Mucosa of gallbladder (tissue), 1 donor: ENCODE results near the gene EXOC6B. TPM values are rescaled to one million over a fixed set of nuclear protein-coding genes. Genes with fewer than 3 reads are reported as not detected.

Experiments
- DNase-seq: peaks from one replicate; pipeline ENCODE4 v3.0.0-alpha.2; 2020; ENCODE audit warnings: low spot score
- total RNA-seq: library from RNA; stranded (reverse); gene quantifications from one replicate; pipeline ENCODE4 v1.2.1, GENCODE V29; 2021
- donor health status: DM: no; HTN: no; CAD: no.

Gene EXOC6B
- total RNA-seq, 1 donor from 2014 or later, result 37.1 TPM

DNA sequence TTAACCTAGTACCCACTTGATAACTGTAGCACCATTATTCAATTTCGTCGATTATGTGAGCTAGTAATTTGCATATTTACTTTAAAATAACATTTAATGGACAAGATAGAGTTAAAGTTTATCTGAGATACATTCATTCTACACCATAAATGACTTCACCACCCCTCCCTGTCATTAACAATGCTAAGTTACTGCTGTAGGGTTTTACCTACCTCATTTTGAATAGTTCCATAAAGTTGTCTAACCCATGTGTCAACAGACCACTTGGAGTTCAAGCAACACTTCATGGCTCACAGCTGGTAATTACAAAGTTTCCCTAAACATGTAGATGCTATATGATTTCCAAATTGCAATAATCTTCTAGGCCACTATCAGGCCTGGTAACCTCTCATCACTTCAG, 550.7 kb downstream of the EXOC6B start:
- no peak for DNase-seq

GRCh38 chr2:72274380-72274797, 551.4 kb downstream of the EXOC6B start:
- no peak for DNase-seq

GRCh38 chr2:72273384-72273783, 552.4 kb downstream of the EXOC6B start:
- DNase-seq, result no peak

DNA sequence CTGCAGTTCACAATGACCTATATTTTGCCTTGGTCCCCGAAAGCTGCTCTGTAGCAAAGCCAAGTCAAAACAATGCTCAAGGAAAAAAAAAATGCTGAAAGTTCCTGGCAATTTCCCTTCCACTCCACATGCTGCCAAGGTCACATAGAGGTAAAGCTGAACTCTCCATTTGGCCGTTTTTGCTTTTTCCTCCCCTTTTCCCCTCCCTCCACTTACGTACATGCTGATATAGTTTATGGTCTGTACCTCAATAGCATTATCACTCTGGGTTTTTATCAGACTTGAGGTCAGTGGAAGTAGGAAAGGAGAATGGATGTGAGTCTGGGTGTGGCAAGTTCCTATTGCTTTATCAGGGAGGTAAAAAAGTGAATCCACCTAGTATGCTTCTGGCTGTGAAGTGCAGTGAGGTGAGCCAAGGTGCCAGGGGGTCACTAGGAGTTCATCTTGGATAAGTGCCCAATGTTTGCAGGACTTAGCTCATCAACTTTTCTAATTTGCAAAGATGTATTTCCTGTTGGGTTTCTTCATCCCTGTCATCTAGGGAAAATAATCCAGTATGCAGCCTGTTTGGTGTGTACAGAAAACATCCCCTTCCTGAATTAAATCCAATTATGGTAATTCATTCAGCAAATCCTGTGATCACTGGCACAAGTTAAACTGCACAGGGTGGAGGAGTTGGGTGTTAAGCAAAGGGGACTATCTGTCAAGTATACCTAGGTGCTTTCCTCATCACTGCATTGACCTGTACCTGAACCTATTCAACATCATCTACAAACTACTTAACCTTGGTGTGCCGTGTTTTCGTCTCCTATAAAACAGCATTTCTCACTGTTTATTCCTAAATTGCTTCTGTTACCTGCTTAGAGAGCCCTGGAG, 553.8 kb downstream of the EXOC6B start:
- peak; percentile 11 for DNase-seq

- no peak for DNase-seq
Measured at GRCh38 chr2:72271276-72271614, 554.6 kb downstream of the EXOC6B start.

DNA sequence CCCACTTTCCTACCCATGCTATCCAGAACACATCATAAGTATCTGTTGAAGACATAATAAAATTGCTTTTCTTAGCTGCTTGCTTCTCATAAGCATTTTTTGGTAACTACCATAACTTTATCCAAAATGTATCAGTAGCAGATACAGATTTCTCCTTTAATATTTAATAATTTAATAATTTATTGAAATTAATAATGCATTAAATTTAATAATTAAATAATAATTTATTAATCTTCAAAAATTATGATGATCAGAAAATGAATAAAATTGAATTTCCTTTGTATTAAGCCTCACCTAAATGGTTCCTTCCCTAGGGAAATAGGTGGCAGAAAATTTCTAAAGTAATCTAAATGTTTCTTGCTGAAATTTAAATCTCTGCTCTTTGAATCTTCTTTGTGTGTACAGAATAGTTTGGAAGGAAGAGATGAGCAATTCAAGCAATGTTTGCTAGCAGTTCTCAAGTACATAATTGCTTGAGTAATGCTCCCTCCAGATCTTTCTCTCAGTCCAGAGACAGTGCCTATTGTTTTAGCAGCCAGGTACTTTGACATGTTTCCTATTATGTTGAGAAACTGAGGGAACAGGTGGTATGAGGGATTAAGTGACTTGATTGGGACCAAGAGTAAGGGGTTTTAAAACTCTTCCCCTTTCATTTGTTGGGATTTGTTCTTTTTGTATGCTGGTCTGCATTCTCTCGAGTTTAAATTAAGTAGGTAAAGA, 555.1 kb downstream of the EXOC6B start:
- DNase-seq, result no peak

- DNase-seq, result no peak
Measured at GRCh38 chr2:72263776-72264060, 562.1 kb downstream of the EXOC6B start.

GRCh38 chr2:72263043-72263775, 562.6 kb downstream of the EXOC6B start:
- DNase-seq, result no peak

DNA sequence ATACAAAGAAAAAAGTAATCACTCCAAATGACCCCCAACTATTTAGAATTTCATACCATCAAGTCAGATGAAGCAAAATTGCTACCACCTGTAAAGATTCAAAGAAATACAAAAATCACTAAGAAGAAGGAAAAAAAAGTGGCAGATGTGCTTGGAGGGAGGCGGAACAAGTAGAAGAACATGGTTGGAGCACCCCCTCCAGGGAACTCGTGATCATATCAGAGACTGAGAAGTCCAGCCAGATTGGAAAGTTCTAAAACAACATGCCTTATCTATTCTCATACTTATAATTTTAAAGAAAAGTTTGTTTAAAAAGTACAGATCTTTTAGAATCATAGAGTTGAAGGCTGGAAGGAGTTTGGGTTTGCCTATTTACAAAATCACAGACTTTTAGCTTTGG, 564.8 kb downstream of the EXOC6B start:
- DNase-seq, result no peak

GRCh38 chr2:72255540-72255939, 570.3 kb downstream of the EXOC6B start:
- DNase-seq, result no peak

- DNase-seq, result no peak
Measured at GRCh38 chr2:72254831-72255451, 570.9 kb downstream of the EXOC6B start.

DNA sequence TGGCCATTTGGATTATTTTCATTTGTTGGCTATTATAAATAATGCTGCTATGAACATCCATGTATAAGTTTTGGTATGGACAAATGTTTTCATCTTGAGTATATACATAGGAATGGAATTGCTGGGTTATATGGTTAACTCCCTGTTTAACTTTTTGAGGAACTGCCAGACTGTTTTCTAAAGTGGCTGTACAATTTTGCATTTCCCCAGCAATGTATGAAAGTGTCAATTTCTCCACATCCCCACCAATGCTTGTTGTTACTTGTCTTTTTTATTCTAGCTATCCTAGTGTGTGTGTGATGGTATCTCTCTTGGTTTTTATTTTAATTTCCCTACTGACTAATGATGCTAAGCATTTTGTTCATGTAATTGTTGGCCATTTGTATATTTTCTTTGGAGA, 587.5 kb downstream of the EXOC6B start:
- no peak for DNase-seq

DNA sequence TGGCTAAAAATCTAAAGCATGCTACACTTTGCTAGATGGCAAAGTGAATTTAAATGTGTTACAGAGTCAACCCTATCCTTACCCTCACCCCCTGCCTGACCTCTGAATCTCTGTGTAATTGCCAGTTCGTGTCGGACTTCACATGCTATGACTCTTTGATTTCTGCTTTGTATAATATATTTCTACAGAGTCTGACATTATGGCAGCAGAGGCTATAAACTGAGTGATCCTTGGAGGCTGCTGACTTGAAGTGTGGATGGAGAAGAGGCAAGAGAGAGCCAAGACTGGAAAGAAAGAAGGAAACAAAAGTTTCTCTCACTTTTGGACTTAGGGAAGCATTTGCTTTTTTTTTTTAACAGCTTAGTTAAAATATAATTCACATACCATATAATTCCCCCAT, 588.3 kb downstream of the EXOC6B start:
- no peak for DNase-seq

DNA sequence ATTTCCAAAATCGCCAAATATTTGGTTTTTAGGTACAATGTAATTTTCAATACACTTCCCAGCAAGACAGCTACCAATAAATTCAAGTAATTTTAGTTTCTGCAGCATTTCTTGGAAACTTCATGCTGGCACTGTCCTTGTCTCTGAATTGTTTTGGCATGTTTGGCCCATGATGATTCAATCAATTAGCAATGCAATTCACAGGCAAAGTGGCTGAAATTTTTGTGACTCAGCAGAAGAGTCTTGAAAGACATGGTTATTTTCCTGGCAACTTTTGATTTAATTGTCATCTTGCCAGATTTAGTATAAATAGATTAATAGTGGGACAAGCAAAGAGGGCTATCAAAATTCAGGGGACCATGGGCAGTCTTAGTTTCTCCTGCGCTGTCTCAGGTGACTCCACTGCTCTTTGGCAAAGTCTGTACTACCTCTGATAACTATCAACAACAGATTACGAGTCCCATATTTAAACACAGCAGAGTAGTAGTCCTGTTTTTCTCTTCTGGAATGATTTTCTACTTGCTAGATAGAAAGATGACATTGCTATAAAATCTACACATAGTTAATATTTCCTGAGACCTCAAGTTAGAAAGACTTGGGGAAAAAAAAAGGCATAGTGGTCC, 589.3 kb downstream of the EXOC6B start:
- no peak for DNase-seq

GRCh38 chr2:72235497-72236415, 590.1 kb downstream of the EXOC6B start:
- no peak for DNase-seq

- no peak for DNase-seq
Measured at GRCh38 chr2:72233211-72233610, 592.6 kb downstream of the EXOC6B start.

GRCh38 chr2:72222829-72223564, 602.8 kb downstream of the EXOC6B start:
- DNase-seq, result no peak

- DNase-seq, result no peak
Measured at GRCh38 chr2:72220170-72220569, 605.7 kb downstream of the EXOC6B start.

- DNase-seq, result no peak
Measured at GRCh38 chr2:72214429-72215143, 611.2 kb downstream of the EXOC6B start.
